ENCODE results near the gene GCDH. TPM values are rescaled to one million over a fixed set of nuclear protein-coding genes. Genes with fewer than 3 reads are reported as not detected.
A peak's percentile ranks its signal among the peaks of the same experiment; 100 is the strongest.

The GCDH gene
- total RNA-seq, 4 donors from 2014 or later = 31.2 to 63.7 (median 46.7) TPM

DNA sequence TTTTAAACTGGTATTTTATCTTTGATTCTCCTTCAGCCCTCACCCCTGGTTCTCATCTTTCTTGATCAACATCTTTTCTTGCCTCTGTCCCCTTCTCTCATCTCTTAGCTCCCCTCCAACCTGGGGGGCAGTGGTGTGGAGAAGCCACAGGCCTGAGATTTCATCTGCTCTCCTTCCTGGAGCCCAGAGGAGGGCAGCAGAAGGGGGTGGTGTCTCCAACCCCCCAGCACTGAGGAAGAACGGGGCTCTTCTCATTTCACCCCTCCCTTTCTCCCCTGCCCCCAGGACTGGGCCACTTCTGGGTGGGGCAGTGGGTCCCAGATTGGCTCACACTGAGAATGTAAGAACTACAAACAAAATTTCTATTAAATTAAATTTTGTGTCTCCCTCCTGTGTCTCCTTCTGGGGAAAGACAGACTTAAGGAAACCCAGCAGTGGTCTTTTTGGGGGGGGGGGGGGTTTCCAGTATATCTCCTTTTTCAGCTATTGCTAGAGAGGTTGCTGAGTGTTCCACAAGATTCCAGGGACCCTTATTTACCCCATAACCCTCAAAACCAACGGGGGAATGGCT is 53.2 kb downstream of the GCDH start:
- DNase-seq = no peak
- intact Hi-C loops (cut with DNase I) = no loop called here
- no peaks in the 10 kb centered on the region for H3K27me3 ChIP-seq
- no peak overlapping the region for H3K4me3 ChIP-seq (replicated peaks in 1 of 3)
- peaks cover 45 to 66% of the 10 kb centered on the region in 2 donors for H3K4me1 ChIP-seq
- 62 to 74% methylated on average over 2 of the region's 2 CpGs for WGBS, 2 donors
- H3K27ac ChIP-seq = peak overlapping the region in 1 of 3 donors; percentile 43
- no peaks in the 10 kb centered on the region for H3K9me3 ChIP-seq
- TF ChIP-seq POLR2A (IDR thresholded peaks at IDR 0.05) (no peak), CTCF (IDR thresholded peaks at IDR 0.05) (no peak)
- H3K36me3 ChIP-seq = peaks cover 64 to 72% of the 10 kb centered on the region in 2 donors

- Histone ChIP-seq H3K27ac (peak within 1 kb of the TSS; percentile 79 to 98 (median 94)), H3K36me3 (peaks cover 58 to 72% of the 10 kb centered on the region in 2 donors), H3K4me1 (peaks cover 35 to 56% of the 10 kb centered on the region in 2 donors), H3K27me3 (no peaks in the 10 kb centered on the region), H3K4me3 (replicated peaks in 1 of 3) (peak within 1 kb of the TSS; percentile 38 to 94 (median 60)), H3K9me3 (no peaks in the 10 kb centered on the region)
- 1 to 2% methylated on average over 12 to 19 of the region's 62 CpGs for WGBS, 2 donors
- intact Hi-C loops (cut with DNase I) = no loop called here
- peak; percentile 98 to 99 for DNase-seq
- peak; percentile 50 to 89 for TF ChIP-seq POLR2A (IDR thresholded peaks at IDR 0.05)
- TF ChIP-seq CTCF (IDR thresholded peaks at IDR 0.05) = peak in 1 of 6 experiments; percentile 22
Observed at GRCh38 chr19:12945479-12946091, 54.6 kb downstream of the GCDH start, which contains the start of gene RAD23A. Gene RAD23A (plus strand): TSS chr19:12945862. CDS start chr19:12945949, 87 bp downstream.

GRCh38 chr19:12946092-12946721 is 55.2 kb downstream of the GCDH start:
- intact Hi-C loops (cut with DNase I) = no loop called here
- WGBS, 2 donors = 1% methylated on average over 13 to 21 of the region's 40 CpGs

GRCh38 chr19:12946731-12947496 is 56.0 kb downstream of the GCDH start:
- Histone ChIP-seq H3K27ac (peak overlapping the region in 1 of 3 donors; percentile 79), H3K27me3 (no peaks in the 10 kb centered on the region), H3K9me3 (no peaks in the 10 kb centered on the region), H3K4me1 (peaks cover 23 to 43% of the 10 kb centered on the region in 2 donors), H3K4me3 (replicated peaks in 1 of 3) (peak overlapping the region in 2 of 3 donors; percentile 60 to 94), H3K36me3 (peaks cover 51 to 70% of the 10 kb centered on the region in 2 donors)
- TF ChIP-seq POLR2A (IDR thresholded peaks at IDR 0.05) (no peak), CTCF (IDR thresholded peaks at IDR 0.05) (no peak)
- no peak for DNase-seq
- intact Hi-C loops (cut with DNase I) = no loop called here
- WGBS, 2 donors = 55 to 59% methylated on average over 14 of the region's 14 CpGs

More at GRCh38 chr19:12946092-12946721, 55.2 kb downstream of the GCDH start:
- Histone ChIP-seq H3K27ac (peak overlapping the region; percentile 79 to 98 (median 94)), H3K9me3 (no peaks in the 10 kb centered on the region), H3K4me1 (peaks cover 29 to 49% of the 10 kb centered on the region in 2 donors), H3K36me3 (peaks cover 52 to 70% of the 10 kb centered on the region in 2 donors), H3K4me3 (replicated peaks in 1 of 3) (peak overlapping the region; percentile 38 to 94 (median 60)), H3K27me3 (no peaks in the 10 kb centered on the region)
- peak; percentile 80 to 84 for DNase-seq
- TF ChIP-seq POLR2A (IDR thresholded peaks at IDR 0.05) (no peak), CTCF (IDR thresholded peaks at IDR 0.05) (no peak)
